Fibroblast of lung (primary cell): Measurements from ENCODE around the gene SLC17A2.

ENCODE experiments used
- EZH2 ChIP-seq: IDR thresholded peaks from 2 replicates; pipeline ENCODE4 v1.5.1; 2012; ENCODE audit warnings: low read length, control low read depth, mild to moderate bottlenecking; ENCODE audit errors: missing control alignments
- TF ChIP-seq, protein P1 (sequence below), 2 donors: IDR thresholded peaks in 1 of 2; conservative IDR thresholded peaks in 1 of 2; 1 replicate in 1 of 2; 2 replicates in 1 of 2; pipeline ENCODE4 v1.5.1; 2011 to 2012; ENCODE audit warnings: low read length in 2 of 2, control low read depth in 1 of 2, inconsistent platforms in 1 of 2, low read depth in 1 of 2, mild to moderate bottlenecking in 1 of 2

DNA sequence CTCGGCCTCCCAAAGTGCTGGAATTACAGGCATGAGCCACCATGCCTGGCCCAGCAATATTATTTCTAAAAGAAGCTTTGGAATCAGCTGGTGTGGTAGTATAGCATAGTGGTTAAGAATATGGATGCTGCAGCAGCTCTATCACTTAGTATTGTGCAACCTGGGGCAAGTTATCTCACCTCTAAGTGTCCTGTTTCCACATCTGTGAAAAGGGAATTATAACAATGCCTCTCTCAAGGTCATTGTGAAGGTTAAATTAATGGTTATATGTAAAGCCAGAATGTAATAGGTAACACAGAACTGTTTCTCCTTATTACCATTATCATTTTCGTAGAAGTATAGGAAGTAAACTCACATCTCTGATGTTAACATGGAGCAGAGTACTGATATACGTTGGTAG, 14.2 kb downstream of the SLC17A2 start:
- TF ChIP-seq, protein P1, sequence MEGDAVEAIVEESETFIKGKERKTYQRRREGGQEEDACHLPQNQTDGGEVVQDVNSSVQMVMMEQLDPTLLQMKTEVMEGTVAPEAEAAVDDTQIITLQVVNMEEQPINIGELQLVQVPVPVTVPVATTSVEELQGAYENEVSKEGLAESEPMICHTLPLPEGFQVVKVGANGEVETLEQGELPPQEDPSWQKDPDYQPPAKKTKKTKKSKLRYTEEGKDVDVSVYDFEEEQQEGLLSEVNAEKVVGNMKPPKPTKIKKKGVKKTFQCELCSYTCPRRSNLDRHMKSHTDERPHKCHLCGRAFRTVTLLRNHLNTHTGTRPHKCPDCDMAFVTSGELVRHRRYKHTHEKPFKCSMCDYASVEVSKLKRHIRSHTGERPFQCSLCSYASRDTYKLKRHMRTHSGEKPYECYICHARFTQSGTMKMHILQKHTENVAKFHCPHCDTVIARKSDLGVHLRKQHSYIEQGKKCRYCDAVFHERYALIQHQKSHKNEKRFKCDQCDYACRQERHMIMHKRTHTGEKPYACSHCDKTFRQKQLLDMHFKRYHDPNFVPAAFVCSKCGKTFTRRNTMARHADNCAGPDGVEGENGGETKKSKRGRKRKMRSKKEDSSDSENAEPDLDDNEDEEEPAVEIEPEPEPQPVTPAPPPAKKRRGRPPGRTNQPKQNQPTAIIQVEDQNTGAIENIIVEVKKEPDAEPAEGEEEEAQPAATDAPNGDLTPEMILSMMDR (conservative IDR thresholded peaks at IDR 0.05 in 1 of 2, IDR thresholded peaks at IDR 0.05 in 1 of 2; ENCODE audit: low read depth in 1 of 2, low read length in 2 of 2), result no peak
- TF ChIP-seq EZH2, result no peak
